ENCODE data around the gene RBM23. TPM values are rescaled to one million over a fixed set of nuclear protein-coding genes. Genes with fewer than 3 reads are reported as not detected.
"Not testable (repeated sequence)": the region's sequence is repeated elsewhere in the genome, so short reads cannot be mapped to it uniquely, and the experiment has no call there.

Gene RBM23
- total RNA-seq, 1 donor from 2014 or later = 52.4 TPM

GRCh38 chr14:22870811-22871223, 48.1 kb downstream of the RBM23 start:
- peaks cover 14% of the 10 kb centered on the region for H3K36me3 Mint-ChIP-seq (ENCODE audit: low read depth, unreplicated experiment)
- no peaks in the 10 kb centered on the region for H3K9me3 Mint-ChIP-seq (ENCODE audit: unreplicated experiment)
- TF ChIP-seq CTCF (IDR thresholded peaks at IDR 0.05; ENCODE audit: unreplicated experiment) = no peak
- no peak for DNase-seq (ENCODE audit: low spot score)
- H3K4me1 Mint-ChIP-seq (ENCODE audit: unreplicated experiment) = peaks cover 20% of the 10 kb centered on the region
- H3K27me3 Mint-ChIP-seq (ENCODE audit: unreplicated experiment) = peaks cover 7% of the 10 kb centered on the region
- peak overlapping the region; percentile 96 for H3K4me3 Mint-ChIP-seq (ENCODE audit: unreplicated experiment)
- peak overlapping the region; percentile 99 for H3K27ac Mint-ChIP-seq (ENCODE audit: unreplicated experiment)

DNA sequence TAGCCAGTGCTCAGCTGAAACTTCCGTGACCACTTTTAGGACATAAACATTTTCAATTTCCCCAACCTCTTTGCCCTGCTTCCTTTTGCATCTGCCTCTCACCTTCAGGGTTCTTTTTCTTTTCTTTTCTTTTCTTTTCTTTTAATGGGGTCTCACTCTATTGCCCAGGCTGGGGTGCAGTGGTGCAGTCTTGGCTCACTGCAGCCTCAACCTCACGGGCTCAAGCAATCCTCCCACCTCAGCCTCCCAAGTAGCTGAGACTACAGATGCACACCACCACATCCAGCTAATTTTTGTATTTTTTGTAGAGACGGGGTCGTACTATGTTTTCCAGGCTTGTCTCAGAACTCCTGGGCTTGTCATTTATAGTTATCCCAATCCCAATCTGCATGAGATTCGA, 52.1 kb downstream of the RBM23 start:
- H3K27me3 Mint-ChIP-seq (ENCODE audit: unreplicated experiment) = peaks cover 2% of the 10 kb centered on the region
- H3K9me3 Mint-ChIP-seq (ENCODE audit: unreplicated experiment) = no peaks in the 10 kb centered on the region
- H3K4me3 Mint-ChIP-seq (ENCODE audit: unreplicated experiment) = peak overlapping the region; percentile 56
- DNase-seq (ENCODE audit: low spot score) = no peak
- peaks cover 17% of the 10 kb centered on the region for H3K4me1 Mint-ChIP-seq (ENCODE audit: unreplicated experiment)
- no peaks in the 10 kb centered on the region for H3K36me3 Mint-ChIP-seq (ENCODE audit: low read depth, unreplicated experiment)
- H3K27ac Mint-ChIP-seq (ENCODE audit: unreplicated experiment) = no peak overlapping the region
- TF ChIP-seq CTCF (IDR thresholded peaks at IDR 0.05; ENCODE audit: unreplicated experiment) = no peak

- Mint-ChIP-seq H3K4me3 (ENCODE audit: unreplicated experiment) (no peak overlapping the region), H3K4me1 (ENCODE audit: unreplicated experiment) (peaks cover 10% of the 10 kb centered on the region), H3K9me3 (ENCODE audit: unreplicated experiment) (no peaks in the 10 kb centered on the region), H3K36me3 (ENCODE audit: low read depth, unreplicated experiment) (no peaks in the 10 kb centered on the region), H3K27ac (ENCODE audit: unreplicated experiment) (no peak overlapping the region), H3K27me3 (ENCODE audit: unreplicated experiment) (peaks cover 2% of the 10 kb centered on the region)
- no peak for TF ChIP-seq CTCF (IDR thresholded peaks at IDR 0.05; ENCODE audit: unreplicated experiment)
- peak; percentile 30 for DNase-seq (ENCODE audit: low spot score)
Observed at GRCh38 chr14:22865424-22866405, 53.2 kb downstream of the RBM23 start.

DNA sequence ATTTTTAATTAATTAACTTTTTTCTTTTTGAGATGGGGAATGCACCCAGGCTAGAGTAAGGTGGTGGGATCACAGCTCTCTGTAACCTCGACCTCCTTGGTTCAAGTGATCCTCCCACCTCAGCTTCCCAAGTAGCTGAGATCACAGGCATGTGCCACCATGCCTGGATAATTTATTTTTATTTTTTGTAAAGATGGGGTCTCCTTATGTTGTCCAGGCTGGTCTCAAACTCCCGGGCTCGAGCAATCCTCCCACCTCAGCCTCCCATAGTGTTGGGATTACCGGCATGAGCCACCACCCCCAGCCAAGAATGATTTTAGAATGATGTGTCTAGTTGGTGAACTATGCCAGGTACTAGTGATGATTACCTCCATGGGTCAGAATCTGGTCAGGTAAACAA, 54.0 kb downstream of the RBM23 start:
- Mint-ChIP-seq H3K27ac (ENCODE audit: unreplicated experiment) (no peak overlapping the region), H3K9me3 (ENCODE audit: unreplicated experiment) (no peaks in the 10 kb centered on the region)
- TF ChIP-seq CTCF (IDR thresholded peaks at IDR 0.05; ENCODE audit: unreplicated experiment) = no peak

GRCh38 chr14:22861651-22862050, 57.3 kb downstream of the RBM23 start:
- Mint-ChIP-seq H3K27me3 (ENCODE audit: unreplicated experiment) (no peaks in the 10 kb centered on the region), H3K36me3 (ENCODE audit: low read depth, unreplicated experiment) (no peaks in the 10 kb centered on the region), H3K4me3 (ENCODE audit: unreplicated experiment) (no peak overlapping the region), H3K9me3 (ENCODE audit: unreplicated experiment) (no peaks in the 10 kb centered on the region), H3K4me1 (ENCODE audit: unreplicated experiment) (peaks cover 8% of the 10 kb centered on the region), H3K27ac (ENCODE audit: unreplicated experiment) (no peak overlapping the region)
- no peak for TF ChIP-seq CTCF (IDR thresholded peaks at IDR 0.05; ENCODE audit: unreplicated experiment)
- no peak for DNase-seq (ENCODE audit: low spot score)

More for the DNA sequence above, 54.0 kb downstream of the RBM23 start:
- H3K27me3 Mint-ChIP-seq (ENCODE audit: unreplicated experiment) = peaks cover 2% of the 10 kb centered on the region
- H3K36me3 Mint-ChIP-seq (ENCODE audit: low read depth, unreplicated experiment) = no peaks in the 10 kb centered on the region
- DNase-seq (ENCODE audit: low spot score) = no peak
- peaks cover 10% of the 10 kb centered on the region for H3K4me1 Mint-ChIP-seq (ENCODE audit: unreplicated experiment)
- no peak overlapping the region for H3K4me3 Mint-ChIP-seq (ENCODE audit: unreplicated experiment)

DNA sequence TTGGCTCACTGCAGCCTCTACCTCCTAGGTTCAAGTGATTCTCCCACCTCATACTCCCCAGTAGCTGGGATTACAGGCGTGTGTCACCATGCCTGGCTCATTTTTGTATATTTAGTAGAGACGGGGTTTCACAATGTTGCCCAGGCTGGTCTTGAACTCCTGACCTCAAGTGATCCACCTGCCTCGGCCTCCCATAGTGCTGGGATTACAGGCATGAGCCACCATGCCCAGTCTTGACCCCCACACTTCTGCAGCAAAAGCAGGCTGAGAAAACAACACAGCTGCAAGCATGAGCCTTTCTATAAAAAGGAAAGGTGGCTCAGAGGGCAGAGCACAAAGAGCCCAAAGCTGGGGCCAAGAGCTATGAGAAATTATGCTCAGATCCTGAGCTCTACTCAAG, 58.6 kb downstream of the RBM23 start:
- not testable (repeated sequence) for H3K27me3 Mint-ChIP-seq (ENCODE audit: unreplicated experiment); DNase-seq (ENCODE audit: low spot score); H3K27ac Mint-ChIP-seq (ENCODE audit: unreplicated experiment); H3K4me3 Mint-ChIP-seq (ENCODE audit: unreplicated experiment); H3K4me1 Mint-ChIP-seq (ENCODE audit: unreplicated experiment); H3K9me3 Mint-ChIP-seq (ENCODE audit: unreplicated experiment); H3K36me3 Mint-ChIP-seq (ENCODE audit: low read depth, unreplicated experiment)
